Mucosa of rectum (tissue), 2 donors: ENCODE results near the gene MLH3.

ENCODE experiments used
- H3K27ac ChIP-seq, 2 donors: one replicate each; pipeline ENCODE4 v1.7.0; 2013; ENCODE audit warnings: inconsistent platforms in 2 of 2, low read depth in 2 of 2, low read length in 2 of 2
- H3K27me3 ChIP-seq, 2 donors: one replicate each; pipeline ENCODE4 v1.7.0; 2013; ENCODE audit warnings: low read length in 2 of 2; ENCODE audit not compliant: control insufficient read depth in 2 of 2, insufficient read depth in 2 of 2
- H3K36me3 ChIP-seq, 2 donors: one replicate each; pipeline ENCODE4 v1.7.0; 2013; ENCODE audit warnings: low read length in 2 of 2; ENCODE audit not compliant: control insufficient read depth in 2 of 2, insufficient read depth in 2 of 2
- H3K4me1 ChIP-seq, 2 donors: one replicate each; pipeline ENCODE4 v1.7.0; 2013; ENCODE audit warnings: low read length in 2 of 2, mild to moderate bottlenecking in 1 of 2; ENCODE audit not compliant: control insufficient read depth in 2 of 2, insufficient read depth in 2 of 2
- H3K4me3 ChIP-seq, 2 donors: one replicate each; pipeline ENCODE4 v1.7.0; 2013; ENCODE audit warnings: low read length in 2 of 2
- H3K9ac ChIP-seq, 2 donors: one replicate each; pipeline ENCODE4 v1.7.0; 2013; ENCODE audit warnings: low read length in 2 of 2, low read depth in 1 of 2, mild to moderate bottlenecking in 1 of 2
- H3K9me3 ChIP-seq, 2 donors: one replicate each; pipeline ENCODE4 v1.7.0; 2013; ENCODE audit warnings: low read length in 2 of 2; ENCODE audit not compliant: control insufficient read depth in 2 of 2
- donor health status: healthy.
- donor health status: Normal muscosa, but diverticular disease.

The MLH3 gene

GRCh38 chr14:75013290-75013689, 38.0 kb downstream of the MLH3 start:
- Histone ChIP-seq H3K36me3 (peaks cover 52 to 66% of the 10 kb centered on the region in 2 donors), H3K27me3 (no peaks in the 10 kb centered on the region), H3K9ac (no peak overlapping the region), H3K9me3 (no peaks in the 10 kb centered on the region), H3K4me3 (no peak overlapping the region), H3K27ac (no peak overlapping the region), H3K4me1 (peaks cover 4% of the 10 kb centered on the region in 2 donors)

DNA sequence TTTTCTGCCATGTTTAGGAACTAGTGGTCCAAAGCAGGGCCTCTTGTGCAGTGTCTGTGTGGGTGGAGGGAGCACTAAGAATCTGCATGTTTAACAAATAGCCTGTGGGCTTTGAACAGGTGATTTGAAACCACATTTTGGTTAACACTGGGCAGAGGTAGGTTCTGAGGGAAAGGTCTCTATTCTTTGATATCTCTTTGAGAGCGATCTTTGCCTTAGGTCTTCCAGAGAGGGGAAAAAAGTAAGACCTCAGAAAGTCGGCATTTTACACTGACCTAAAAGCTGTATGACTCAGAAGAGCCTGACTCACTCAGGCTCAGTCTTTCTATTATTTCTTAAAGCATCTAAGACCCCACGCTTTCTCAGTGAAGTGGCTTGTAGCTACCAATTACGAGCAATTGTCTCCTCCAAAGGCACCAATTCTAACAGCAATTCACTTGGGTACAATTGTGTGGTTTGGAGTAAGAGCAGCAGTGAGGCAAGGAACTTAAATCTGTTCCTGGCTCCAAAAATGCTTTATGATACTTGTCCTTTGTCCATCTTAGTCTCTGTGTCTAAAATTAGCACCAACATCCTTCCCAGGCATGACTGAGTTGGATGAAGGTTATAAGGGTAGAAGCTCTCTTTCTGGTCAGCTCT, 39.8 kb downstream of the MLH3 start:
- Histone ChIP-seq H3K4me1 (no peaks in the 10 kb centered on the region), H3K27ac (no peak overlapping the region), H3K9me3 (no peaks in the 10 kb centered on the region), H3K4me3 (no peak overlapping the region), H3K27me3 (no peaks in the 10 kb centered on the region), H3K9ac (no peak overlapping the region), H3K36me3 (peaks cover 64 to 70% of the 10 kb centered on the region in 2 donors)

GRCh38 chr14:75010472-75011093, 40.7 kb downstream of the MLH3 start:
- H3K27ac ChIP-seq, result no peak overlapping the region
- H3K4me1 ChIP-seq, result no peaks in the 10 kb centered on the region
- no peaks in the 10 kb centered on the region for H3K27me3 ChIP-seq
- H3K9me3 ChIP-seq, result no peaks in the 10 kb centered on the region
- H3K9ac ChIP-seq, result no peak overlapping the region
- H3K4me3 ChIP-seq, result no peak overlapping the region
- peaks cover 68 to 73% of the 10 kb centered on the region in 2 donors for H3K36me3 ChIP-seq

- no peak overlapping the region for H3K27ac ChIP-seq
- H3K36me3 ChIP-seq, result peaks cover 61 to 66% of the 10 kb centered on the region in 2 donors
- no peaks in the 10 kb centered on the region for H3K27me3 ChIP-seq
- H3K4me1 ChIP-seq, result peaks cover 0 to under 1% of the 10 kb centered on the region in 2 donors
- no peak overlapping the region for H3K9ac ChIP-seq
- no peaks in the 10 kb centered on the region for H3K9me3 ChIP-seq
- H3K4me3 ChIP-seq, result no peak overlapping the region
Observed at GRCh38 chr14:75009176-75009575, 42.1 kb downstream of the MLH3 start.

DNA sequence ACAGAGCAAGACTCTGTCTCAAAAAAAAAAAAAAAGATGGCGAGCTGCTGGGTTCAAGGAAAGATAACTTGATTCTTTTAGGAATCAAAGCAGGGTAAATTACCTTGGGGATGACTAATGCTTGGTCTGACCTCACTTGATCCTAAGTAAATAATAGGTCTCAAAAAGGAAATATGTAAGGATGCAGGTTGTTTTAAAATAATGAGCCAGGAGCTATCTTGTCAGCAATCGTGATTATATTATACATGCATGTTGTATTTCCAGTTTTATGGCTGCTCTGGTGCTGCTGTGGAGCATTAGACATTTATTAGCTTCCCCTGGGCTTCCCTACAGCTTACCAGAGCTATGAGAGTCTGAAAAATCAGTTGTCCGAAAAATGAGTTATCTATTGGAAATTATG, 45.9 kb downstream of the MLH3 start:
- H3K4me1 ChIP-seq, result peaks cover 12 to 16% of the 10 kb centered on the region in 2 donors
- H3K27ac ChIP-seq, result no peak overlapping the region
- no peak overlapping the region for H3K9ac ChIP-seq
- H3K27me3 ChIP-seq, result no peaks in the 10 kb centered on the region
- no peaks in the 10 kb centered on the region for H3K9me3 ChIP-seq
- H3K36me3 ChIP-seq, result peaks cover 46 to 52% of the 10 kb centered on the region in 2 donors
- no peak overlapping the region for H3K4me3 ChIP-seq

GRCh38 chr14:75003250-75004027, 47.8 kb downstream of the MLH3 start:
- Histone ChIP-seq H3K36me3 (peaks cover 30 to 33% of the 10 kb centered on the region in 2 donors), H3K27me3 (no peaks in the 10 kb centered on the region), H3K4me3 (peak overlapping the region; percentile 78 to 93), H3K9ac (peak overlapping the region; percentile 73 to 89), H3K9me3 (no peaks in the 10 kb centered on the region), H3K27ac (peak overlapping the region; percentile 61 to 86), H3K4me1 (peaks cover 12 to 16% of the 10 kb centered on the region in 2 donors)

- peaks cover 12 to 16% of the 10 kb centered on the region in 2 donors for H3K4me1 ChIP-seq
- peak within 1 kb of the TSS; percentile 73 to 89 for H3K9ac ChIP-seq
- no peaks in the 10 kb centered on the region for H3K27me3 ChIP-seq
- H3K4me3 ChIP-seq, result peak within 1 kb of the TSS; percentile 78 to 93
- H3K27ac ChIP-seq, result peak within 1 kb of the TSS; percentile 69 to 86
- no peaks in the 10 kb centered on the region for H3K9me3 ChIP-seq
- H3K36me3 ChIP-seq, result peaks cover 22 to 25% of the 10 kb centered on the region in 2 donors
Observed at GRCh38 chr14:75002392-75003249, 48.6 kb downstream of the MLH3 start, which contains the start of gene EIF2B2. Gene EIF2B2 (plus strand): TSS chr14:75002921. CDS start chr14:75002991, 70 bp downstream.

- Histone ChIP-seq H3K27ac (peak overlapping the region; percentile 69 to 86), H3K4me3 (peak overlapping the region; percentile 78 to 93), H3K27me3 (no peaks in the 10 kb centered on the region), H3K4me1 (peaks cover 12 to 16% of the 10 kb centered on the region in 2 donors), H3K9me3 (no peaks in the 10 kb centered on the region), H3K9ac (peak overlapping the region; percentile 73 to 89), H3K36me3 (peaks cover 16 to 18% of the 10 kb centered on the region in 2 donors)
Observed at GRCh38 chr14:75001899-75002298, 49.4 kb downstream of the MLH3 start.

- Histone ChIP-seq H3K9me3 (no peaks in the 10 kb centered on the region), H3K4me3 (no peak overlapping the region), H3K9ac (no peak overlapping the region), H3K27me3 (no peaks in the 10 kb centered on the region), H3K4me1 (peaks cover 12 to 16% of the 10 kb centered on the region in 2 donors), H3K36me3 (peaks cover 9 to 12% of the 10 kb centered on the region in 2 donors), H3K27ac (no peak overlapping the region)
Observed at GRCh38 chr14:75001261-75001660, 50.0 kb downstream of the MLH3 start.
